Sigmoid colon (tissue), 7 donors: ENCODE measurements around the gene KLF6. TPM values are rescaled to one million over a fixed set of nuclear protein-coding genes. Genes with fewer than 3 reads are reported as not detected.

Source experiments
- DNase-seq: peaks from one replicate; pipeline ENCODE4 v3.0.0-alpha.2; 2019
- H3K27ac ChIP-seq, 4 donors: fragments of 200-600 bp; sonication (generic); one replicate each; pipeline ENCODE4 v1.5.1; 2016 to 2019; ENCODE audit warnings: mild to moderate bottlenecking in 1 of 4
- H3K27me3 ChIP-seq, 3 donors: fragments of 200-600 bp; sonication (generic); one replicate each; pipeline ENCODE4 v1.5.1; 2019; ENCODE audit warnings: mild to moderate bottlenecking in 1 of 3
- H3K36me3 ChIP-seq, 4 donors: fragments of 200-600 bp; sonication (generic); one replicate each; pipeline ENCODE4 v1.5.1; 2016 to 2019
- H3K4me1 ChIP-seq, 4 donors: fragments of 200-600 bp; sonication (generic); one replicate each; pipeline ENCODE4 v1.5.1; 2017 to 2019
- H3K4me3 ChIP-seq, 4 donors: fragments of 200-600 bp; sonication (generic); one replicate each; pipeline ENCODE4 v1.5.1; 2017 to 2019; ENCODE audit warnings: mild to moderate bottlenecking in 2 of 4, moderate library complexity in 1 of 4
- H3K9me3 ChIP-seq, 4 donors: fragments of 200-600 bp in 3 of 4; sonication (generic) in 3 of 4; one replicate each; pipeline versions ENCODE4 v1.5.1 to v1.6.1; 2013 to 2019
- EP300 ChIP-seq, 4 donors: sonication (generic); formaldehyde crosslinking; IDR thresholded peaks; one replicate each; pipeline ENCODE4 v1.6.1; 2017; ENCODE audit warnings: antibody characterized with exemption in 4 of 4
- POLR2A ChIP-seq, 2 donors: fragments of 450-650 bp; IDR thresholded peaks; one replicate each; pipeline ENCODE4 v1.6.1; 2016; ENCODE audit warnings: antibody characterized with exemption in 2 of 2, mild to moderate bottlenecking in 2 of 2, moderate library complexity in 2 of 2
- POLR2AphosphoS5 ChIP-seq, 4 donors: sonication (generic); formaldehyde crosslinking; IDR thresholded peaks; one replicate each; pipeline ENCODE4 v1.6.1; 2017; ENCODE audit warnings: antibody characterized with exemption in 4 of 4
- WGBS, 2 donors: extraction: QIAGEN DNeasy Blood & Tissue Kit; methylation state at CpG; one replicate each; pipeline ENCODE4 v1.1.7; 2013; 5-methylcytosine and 5-hydroxymethylcytosine counted together
- intact Hi-C: fragments of 100-400 bp; cut with DNase I; formaldehyde crosslinking; loops from one replicate; pipeline ENCODE4 v1.15.1; 2023
- polyA plus RNA-seq, 3 donors: library from polyadenylated mRNA; stranded (reverse); fragments of 200-250 nt; gene quantifications; one replicate each; pipeline ENCODE4 v1.2.3, GENCODE V29; 2013
- total RNA-seq, 4 donors: library from RNA; depleted of rRNA; stranded (reverse); fragments of >200 nt; gene quantifications; one replicate each; pipeline ENCODE4 v1.1.0, GENCODE V29; 2016
- TF ChIP-seq, protein P1 (sequence below), 4 experiments: fragments of 450-650 bp in 3 of 4; fragments of 200-600 bp in 1 of 4; IDR thresholded peaks; one replicate each; pipeline ENCODE4 v1.5.1; 2016 to 2019; ENCODE audit warnings: antibody characterized with exemption in 4 of 4, mild to moderate bottlenecking in 3 of 4, moderate library complexity in 2 of 4
- donor health status: healthy with polysubstance abuse.
- donor health status: Bipolar disorder and iron deficiency.
- donor health status: healthy.

The KLF6 gene
- total and polyA plus RNA-seq, 7 donors = 50.3 to 137 (median 91.6) TPM

DNA sequence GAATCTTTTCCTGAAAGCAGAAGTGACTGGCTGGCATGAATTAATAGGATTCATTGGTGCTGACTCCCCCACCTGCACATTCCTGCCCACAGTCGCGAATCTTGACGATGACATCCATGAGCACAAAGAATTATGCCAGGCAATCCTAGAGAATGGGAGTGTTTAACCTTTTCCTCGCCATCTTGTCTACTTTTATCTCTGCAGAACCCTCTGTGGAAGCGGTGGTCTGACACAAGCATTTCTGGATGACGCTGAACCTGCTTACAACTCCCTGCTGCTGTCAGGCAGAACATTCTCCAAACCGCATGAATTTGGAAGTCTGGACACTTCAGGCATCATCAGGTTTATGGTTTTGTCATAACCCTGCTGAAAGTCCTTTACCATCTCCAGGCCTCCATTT is 36.5 kb downstream of the KLF6 start:
- Histone ChIP-seq H3K4me3 (no peak overlapping the region), H3K4me1 (peaks cover 0 to 25% (median 24%) of the 10 kb centered on the region in 4 donors), H3K27me3 (no peaks in the 10 kb centered on the region), H3K9me3 (no peaks in the 10 kb centered on the region), H3K27ac (peak overlapping the region; percentile 72 to 90 (median 84)), H3K36me3 (no peaks in the 10 kb centered on the region)
- no peak for DNase-seq
- TF ChIP-seq EP300 (IDR thresholded peaks at IDR 0.05) (no peak), POLR2AphosphoS5 (IDR thresholded peaks at IDR 0.05) (no peak), POLR2A (IDR thresholded peaks at IDR 0.05) (no peak)
- TF ChIP-seq, protein P1, sequence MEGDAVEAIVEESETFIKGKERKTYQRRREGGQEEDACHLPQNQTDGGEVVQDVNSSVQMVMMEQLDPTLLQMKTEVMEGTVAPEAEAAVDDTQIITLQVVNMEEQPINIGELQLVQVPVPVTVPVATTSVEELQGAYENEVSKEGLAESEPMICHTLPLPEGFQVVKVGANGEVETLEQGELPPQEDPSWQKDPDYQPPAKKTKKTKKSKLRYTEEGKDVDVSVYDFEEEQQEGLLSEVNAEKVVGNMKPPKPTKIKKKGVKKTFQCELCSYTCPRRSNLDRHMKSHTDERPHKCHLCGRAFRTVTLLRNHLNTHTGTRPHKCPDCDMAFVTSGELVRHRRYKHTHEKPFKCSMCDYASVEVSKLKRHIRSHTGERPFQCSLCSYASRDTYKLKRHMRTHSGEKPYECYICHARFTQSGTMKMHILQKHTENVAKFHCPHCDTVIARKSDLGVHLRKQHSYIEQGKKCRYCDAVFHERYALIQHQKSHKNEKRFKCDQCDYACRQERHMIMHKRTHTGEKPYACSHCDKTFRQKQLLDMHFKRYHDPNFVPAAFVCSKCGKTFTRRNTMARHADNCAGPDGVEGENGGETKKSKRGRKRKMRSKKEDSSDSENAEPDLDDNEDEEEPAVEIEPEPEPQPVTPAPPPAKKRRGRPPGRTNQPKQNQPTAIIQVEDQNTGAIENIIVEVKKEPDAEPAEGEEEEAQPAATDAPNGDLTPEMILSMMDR (IDR thresholded peaks at IDR 0.05) = no peak
- WGBS, 2 donors = 80 to 89% methylated on average over 7 of the region's 7 CpGs
- intact Hi-C loops = loop anchor here (5.0 to 10.0 kb wide), 2 partner anchors 121 to 224 kb away; no protein-coding TSS in a partner anchor

DNA sequence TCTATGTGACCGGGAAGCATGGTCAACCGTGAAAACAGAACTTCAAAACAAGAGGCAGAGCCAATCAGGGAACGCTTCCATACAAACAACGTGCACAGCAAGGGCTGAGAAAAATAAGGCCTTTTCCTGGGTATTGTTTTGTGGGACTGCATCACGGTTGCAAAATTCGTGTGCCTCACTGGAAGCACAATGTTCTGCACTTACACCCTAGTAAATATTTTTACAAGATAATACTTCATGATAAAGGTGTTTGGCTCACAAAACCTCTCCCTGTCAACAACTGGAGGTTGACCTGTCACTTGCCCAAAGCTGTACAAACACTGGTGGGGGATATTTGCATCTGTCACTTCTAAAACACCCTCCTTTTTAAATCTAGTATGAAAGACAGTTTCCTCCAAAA is 37.0 kb downstream of the KLF6 start:
- H3K4me3 ChIP-seq = no peak overlapping the region
- H3K9me3 ChIP-seq = no peaks in the 10 kb centered on the region
- DNase-seq = no peak
- no peaks in the 10 kb centered on the region for H3K27me3 ChIP-seq
- intact Hi-C loops = loop anchor here (5.0 to 10.0 kb wide), 2 partner anchors 121 to 223 kb away; no protein-coding TSS in a partner anchor
- WGBS, 2 donors = 37 to 73% methylated on average over 6 of the region's 6 CpGs
- TF ChIP-seq EP300 (IDR thresholded peaks at IDR 0.05) (no peak), POLR2A (IDR thresholded peaks at IDR 0.05) (no peak), POLR2AphosphoS5 (IDR thresholded peaks at IDR 0.05) (no peak)
- TF ChIP-seq, protein P1 (IDR thresholded peaks at IDR 0.05) = no peak
- peaks cover 0 to 25% (median 24%) of the 10 kb centered on the region in 4 donors for H3K4me1 ChIP-seq
- H3K36me3 ChIP-seq = no peaks in the 10 kb centered on the region
- H3K27ac ChIP-seq = peak overlapping the region; percentile 7 to 78 (median 43)

DNA sequence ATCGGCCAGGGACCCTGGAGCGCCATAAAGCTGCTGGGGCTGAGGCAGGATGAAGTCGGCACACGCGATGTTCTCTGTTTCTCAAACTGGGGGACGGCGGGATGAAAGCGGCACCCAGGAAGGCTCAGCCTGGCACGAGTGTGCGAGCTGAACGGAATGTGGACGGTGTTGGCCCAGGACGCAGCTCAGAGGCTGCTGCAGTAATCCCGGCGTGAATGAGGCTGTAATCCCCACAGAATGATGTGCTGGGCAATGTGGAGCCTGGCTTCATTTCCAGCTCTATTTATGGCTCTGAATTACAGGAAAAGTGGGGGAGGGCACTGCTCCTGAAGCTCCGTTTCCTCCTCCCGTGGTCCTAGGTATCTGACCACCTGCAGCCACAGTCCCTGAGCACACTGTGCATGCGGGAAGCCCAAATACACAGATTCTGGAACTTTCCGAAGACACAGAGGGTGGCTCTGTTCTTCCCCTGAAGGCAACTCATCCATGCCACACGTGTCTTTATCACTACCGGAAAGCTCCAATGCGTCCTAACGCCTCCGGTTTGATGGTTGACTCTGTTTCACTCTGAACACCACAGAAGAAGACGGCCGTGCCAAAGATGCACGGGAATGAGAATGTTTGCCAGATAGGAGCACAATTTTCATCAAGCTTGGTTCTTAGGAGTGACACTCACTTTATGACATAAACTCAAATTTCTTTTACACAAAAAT is 37.6 kb downstream of the KLF6 start:
- Histone ChIP-seq H3K9me3 (no peaks in the 10 kb centered on the region), H3K27me3 (no peaks in the 10 kb centered on the region), H3K4me1 (peaks cover 0 to 25% (median 24%) of the 10 kb centered on the region in 4 donors), H3K36me3 (no peaks in the 10 kb centered on the region), H3K27ac (peak overlapping the region; percentile 7 to 78 (median 43)), H3K4me3 (no peak overlapping the region)
- TF ChIP-seq EP300 (IDR thresholded peaks at IDR 0.05) (no peak), POLR2AphosphoS5 (IDR thresholded peaks at IDR 0.05) (peak in 1 of 4 donors; percentile 22), POLR2A (IDR thresholded peaks at IDR 0.05) (no peak)
- WGBS, 2 donors = 90 to 91% methylated on average over 27 of the region's 27 CpGs
- intact Hi-C loops = loop anchor here (5.0 to 10.0 kb wide), 2 partner anchors 120 to 223 kb away; no protein-coding TSS in a partner anchor
- DNase-seq = no peak

DNA sequence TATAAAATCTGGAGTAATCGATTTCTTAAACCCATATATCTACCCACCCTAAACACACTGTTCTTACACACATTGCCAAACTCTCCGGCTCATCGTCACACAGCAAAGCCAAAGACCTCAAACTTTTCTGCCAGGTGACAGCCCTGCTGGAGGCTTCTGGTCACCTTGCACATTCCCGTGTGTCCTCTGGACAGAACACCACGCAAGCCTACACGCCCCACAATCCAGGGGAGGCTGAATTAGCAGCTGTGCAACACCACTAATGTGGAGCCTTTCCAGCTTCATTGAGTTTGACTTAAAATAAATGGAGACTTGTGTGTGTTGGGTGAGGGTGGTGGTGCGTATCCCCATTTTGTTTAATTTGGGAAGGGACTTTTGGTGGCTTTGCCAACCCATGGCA is 38.4 kb downstream of the KLF6 start:
- no peak for DNase-seq
- 91 to 95% methylated on average over 7 of the region's 7 CpGs for WGBS, 2 donors
- H3K27me3 ChIP-seq = no peaks in the 10 kb centered on the region
- no peaks in the 10 kb centered on the region for H3K36me3 ChIP-seq
- H3K4me3 ChIP-seq = no peak overlapping the region
- TF ChIP-seq POLR2A (IDR thresholded peaks at IDR 0.05) (no peak), EP300 (IDR thresholded peaks at IDR 0.05) (no peak), POLR2AphosphoS5 (IDR thresholded peaks at IDR 0.05) (no peak)
- TF ChIP-seq, protein P1 (IDR thresholded peaks at IDR 0.05) = no peak
- no peaks in the 10 kb centered on the region for H3K9me3 ChIP-seq
- H3K4me1 ChIP-seq = peaks cover 0 to 25% (median 24%) of the 10 kb centered on the region in 4 donors
- intact Hi-C loops = loop anchor here (5.0 to 10.0 kb wide), 2 partner anchors 119 to 222 kb away; no protein-coding TSS in a partner anchor
- peak overlapping the region in 1 of 4 donors; percentile 78 for H3K27ac ChIP-seq

DNA sequence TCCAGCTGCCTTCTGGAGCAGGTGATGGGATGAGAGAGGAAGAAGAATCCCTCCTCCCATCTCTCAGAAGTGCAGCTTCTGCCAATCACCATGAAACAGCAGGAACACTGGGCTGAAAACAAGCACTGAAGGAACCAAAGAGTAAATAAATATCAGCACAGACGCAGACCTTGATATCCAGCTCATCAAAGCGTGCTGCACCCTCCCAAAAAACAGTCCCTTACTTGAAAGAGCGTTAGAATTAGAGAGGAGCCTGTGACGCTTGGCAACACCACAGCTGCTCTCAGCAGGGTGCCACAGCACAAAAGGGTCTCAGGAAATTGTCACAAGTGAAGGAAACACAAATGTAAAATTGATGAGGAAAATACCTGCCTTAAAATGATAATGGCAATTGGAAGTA is 39.5 kb downstream of the KLF6 start:
- H3K27me3 ChIP-seq = no peaks in the 10 kb centered on the region
- no peak overlapping the region for H3K4me3 ChIP-seq
- no peaks in the 10 kb centered on the region for H3K36me3 ChIP-seq
- 77 to 78% methylated on average over 4 of the region's 4 CpGs for WGBS, 2 donors
- no peak for TF ChIP-seq POLR2A (IDR thresholded peaks at IDR 0.05)
- intact Hi-C loops = loop anchor here (5.0 to 10.0 kb wide), 2 partner anchors 118 to 221 kb away; no protein-coding TSS in a partner anchor
- H3K27ac ChIP-seq = no peak overlapping the region
- H3K4me1 ChIP-seq = peaks cover 0 to 22% (median 20%) of the 10 kb centered on the region in 4 donors
- DNase-seq = no peak
- H3K9me3 ChIP-seq = no peaks in the 10 kb centered on the region
